B cell (primary cell): ENCODE results near the gene HS3ST5.

Experiments used
- EZH2 ChIP-seq: IDR thresholded peaks from 2 replicates; pipeline ENCODE4 v1.6.1; 2012; ENCODE audit warnings: borderline replicate concordance, low read depth, mild to moderate bottlenecking, moderate library complexity, low read length; ENCODE audit not compliant: insufficient read depth, poor library complexity, severe bottlenecking
- TF ChIP-seq, protein P1 (sequence below): fragments of 200-600 bp; IDR thresholded peaks from one replicate; pipeline ENCODE4 v1.8.0; 2022; ENCODE audit warnings: antibody characterized with exemption, mild to moderate bottlenecking

DNA sequence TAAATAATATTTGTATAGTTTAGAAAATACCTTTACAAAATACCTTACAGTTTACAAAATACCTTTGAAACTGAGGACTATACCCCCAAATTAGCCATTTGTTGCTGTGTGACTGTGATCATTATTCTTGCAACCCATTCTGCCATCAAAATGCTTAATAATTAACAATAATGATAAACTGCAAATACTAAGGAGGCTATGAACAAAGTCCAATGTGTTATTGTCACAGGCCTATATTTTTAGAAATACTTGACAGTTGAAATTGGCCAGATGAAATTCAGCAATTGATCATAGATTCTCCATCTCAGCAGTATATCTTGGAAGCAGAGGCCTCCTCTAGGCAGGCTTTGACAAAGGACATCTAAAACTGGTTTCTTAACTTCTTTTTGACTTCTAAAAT is 178.6 kb downstream of the HS3ST5 start:
- TF ChIP-seq, protein P1, sequence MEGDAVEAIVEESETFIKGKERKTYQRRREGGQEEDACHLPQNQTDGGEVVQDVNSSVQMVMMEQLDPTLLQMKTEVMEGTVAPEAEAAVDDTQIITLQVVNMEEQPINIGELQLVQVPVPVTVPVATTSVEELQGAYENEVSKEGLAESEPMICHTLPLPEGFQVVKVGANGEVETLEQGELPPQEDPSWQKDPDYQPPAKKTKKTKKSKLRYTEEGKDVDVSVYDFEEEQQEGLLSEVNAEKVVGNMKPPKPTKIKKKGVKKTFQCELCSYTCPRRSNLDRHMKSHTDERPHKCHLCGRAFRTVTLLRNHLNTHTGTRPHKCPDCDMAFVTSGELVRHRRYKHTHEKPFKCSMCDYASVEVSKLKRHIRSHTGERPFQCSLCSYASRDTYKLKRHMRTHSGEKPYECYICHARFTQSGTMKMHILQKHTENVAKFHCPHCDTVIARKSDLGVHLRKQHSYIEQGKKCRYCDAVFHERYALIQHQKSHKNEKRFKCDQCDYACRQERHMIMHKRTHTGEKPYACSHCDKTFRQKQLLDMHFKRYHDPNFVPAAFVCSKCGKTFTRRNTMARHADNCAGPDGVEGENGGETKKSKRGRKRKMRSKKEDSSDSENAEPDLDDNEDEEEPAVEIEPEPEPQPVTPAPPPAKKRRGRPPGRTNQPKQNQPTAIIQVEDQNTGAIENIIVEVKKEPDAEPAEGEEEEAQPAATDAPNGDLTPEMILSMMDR, result no peak
- TF ChIP-seq EZH2, result no peak
